Prostate gland (tissue), 2 donors: ENCODE results near the gene CDC34.

Source experiments
- CTCF ChIP-seq, 4 experiments: fragments of 200-600 bp in 2 of 4; fragments of 450-650 bp in 2 of 4; sonication (generic) in 2 of 4; IDR thresholded peaks; 1 replicate in 3 of 4; 2 replicates in 1 of 4; pipeline ENCODE4 v1.5.1; 2016 to 2019; ENCODE audit warnings: antibody characterized with exemption in 4 of 4, mild to moderate bottlenecking in 2 of 4, moderate library complexity in 2 of 4
- POLR2AphosphoS5 ChIP-seq: sonication (generic); formaldehyde crosslinking; IDR thresholded peaks from one replicate; pipeline ENCODE4 v1.6.1; 2017; ENCODE audit warnings: antibody characterized with exemption

- no peak for TF ChIP-seq POLR2AphosphoS5
- no peak for TF ChIP-seq CTCF (IDR thresholded peaks at IDR 0.05)
These were observed 18.0 kb upstream of the CDC34 start for GRCh38 chr19:513368-514165.
